Endothelial cell (in vitro differentiated cells): ENCODE data around the gene COL15A1. TPM values are rescaled to one million over a fixed set of nuclear protein-coding genes. Genes with fewer than 3 reads are reported as not detected.

Experiments used
- DNase-seq: peaks from one replicate; pipeline ENCODE4 v3.0.0; 2021; ENCODE audit warnings: low spot score
- H3K27ac Mint-ChIP-seq: one replicate; pipeline ENCODE4 v1.8.0; 2021; ENCODE audit warnings: mixed read lengths, inconsistent platforms; ENCODE audit not compliant: unreplicated experiment
- H3K27me3 Mint-ChIP-seq: one replicate; pipeline ENCODE4 v1.8.0; 2021; ENCODE audit warnings: mild to moderate bottlenecking, moderate library complexity, mixed read lengths, inconsistent platforms; ENCODE audit not compliant: unreplicated experiment
- H3K36me3 Mint-ChIP-seq: one replicate; pipeline ENCODE4 v1.8.0; 2021; ENCODE audit warnings: mild to moderate bottlenecking, low read depth, mixed read lengths, inconsistent platforms; ENCODE audit not compliant: unreplicated experiment
- H3K4me1 Mint-ChIP-seq: one replicate; pipeline ENCODE4 v1.8.0; 2021; ENCODE audit warnings: mild to moderate bottlenecking, mixed read lengths, inconsistent platforms; ENCODE audit not compliant: unreplicated experiment
- H3K4me3 Mint-ChIP-seq: one replicate; pipeline ENCODE4 v1.8.0; 2021; ENCODE audit warnings: mild to moderate bottlenecking, mixed read lengths, inconsistent platforms; ENCODE audit not compliant: unreplicated experiment
- H3K9me3 Mint-ChIP-seq: one replicate; pipeline ENCODE4 v1.8.0; 2021; ENCODE audit warnings: mixed read lengths, inconsistent platforms; ENCODE audit not compliant: unreplicated experiment
- CTCF ChIP-seq: fragments of 200-600 bp; sonication (generic); IDR thresholded peaks from one replicate; pipeline ENCODE4 v1.5.0; 2021; ENCODE audit warnings: antibody characterized with exemption; ENCODE audit not compliant: unreplicated experiment
- total RNA-seq: library from RNA; stranded (reverse); fragmentation: NEBNext Ultra II Directional; extraction: Animal tissue kit (Norgen Biotek cat#: 25700); gene quantifications from one replicate; pipeline ENCODE4 v1.2.1, GENCODE V29; 2021; ENCODE audit not compliant: unreplicated experiment

Gene COL15A1
- total RNA-seq, 1 donor from 2014 or later = 24.0 TPM

- H3K27me3 Mint-ChIP-seq = peaks cover 10% of the 10 kb centered on the region
- peaks cover 5% of the 10 kb centered on the region for H3K36me3 Mint-ChIP-seq
- no peaks in the 10 kb centered on the region for H3K9me3 Mint-ChIP-seq
- TF ChIP-seq CTCF = peak; percentile 92
- H3K27ac Mint-ChIP-seq = no peak overlapping the region
- DNase-seq = peak; percentile 90
- H3K4me3 Mint-ChIP-seq = no peak overlapping the region
- peaks cover 24% of the 10 kb centered on the region for H3K4me1 Mint-ChIP-seq
Measured at GRCh38 chr9:98998441-98999151, 54.9 kb downstream of the COL15A1 start.

GRCh38 chr9:98999152-98999525 lies 55.4 kb downstream of the COL15A1 start:
- H3K9me3 Mint-ChIP-seq = no peaks in the 10 kb centered on the region
- H3K27ac Mint-ChIP-seq = no peak overlapping the region
- peaks cover 24% of the 10 kb centered on the region for H3K4me1 Mint-ChIP-seq
- H3K4me3 Mint-ChIP-seq = no peak overlapping the region
- peak; percentile 53 for TF ChIP-seq CTCF
- peaks cover 8% of the 10 kb centered on the region for H3K36me3 Mint-ChIP-seq
- DNase-seq = no peak
- H3K27me3 Mint-ChIP-seq = peaks cover 10% of the 10 kb centered on the region

- peak; percentile 56 for DNase-seq
- H3K27ac Mint-ChIP-seq = peak overlapping the region; percentile 42
- H3K36me3 Mint-ChIP-seq = peaks cover 20% of the 10 kb centered on the region
- H3K4me3 Mint-ChIP-seq = no peak overlapping the region
- H3K4me1 Mint-ChIP-seq = peaks cover 24% of the 10 kb centered on the region
- peaks cover 8% of the 10 kb centered on the region for H3K27me3 Mint-ChIP-seq
- peak; percentile 63 for TF ChIP-seq CTCF
- H3K9me3 Mint-ChIP-seq = no peaks in the 10 kb centered on the region
Measured at GRCh38 chr9:99000476-99001395, 57.0 kb downstream of the COL15A1 start.

GRCh38 chr9:99001892-99002291 lies 58.2 kb downstream of the COL15A1 start:
- peaks cover 29% of the 10 kb centered on the region for H3K36me3 Mint-ChIP-seq
- no peak for DNase-seq
- H3K4me3 Mint-ChIP-seq = no peak overlapping the region
- peaks cover 8% of the 10 kb centered on the region for H3K27me3 Mint-ChIP-seq
- no peak overlapping the region for H3K27ac Mint-ChIP-seq
- TF ChIP-seq CTCF = no peak
- peaks cover 24% of the 10 kb centered on the region for H3K4me1 Mint-ChIP-seq
- H3K9me3 Mint-ChIP-seq = no peaks in the 10 kb centered on the region

GRCh38 chr9:99002706-99003105 lies 59.0 kb downstream of the COL15A1 start:
- Mint-ChIP-seq H3K4me3 (no peak overlapping the region), H3K36me3 (peaks cover 34% of the 10 kb centered on the region), H3K27me3 (peaks cover 8% of the 10 kb centered on the region), H3K9me3 (no peaks in the 10 kb centered on the region), H3K4me1 (peaks cover 24% of the 10 kb centered on the region), H3K27ac (no peak overlapping the region)
- DNase-seq = no peak
- no peak for TF ChIP-seq CTCF
